Mammary epithelial cell (primary cell): ENCODE measurements around the gene RASSF4.

Experiments
- CTCF ChIP-seq, 2 donors: IDR thresholded peaks in 1 of 2; conservative IDR thresholded peaks in 1 of 2; 2 replicates each; pipeline ENCODE4 v1.5.1; 2011 to 2012; ENCODE audit warnings: inconsistent platforms in 2 of 2, low read length in 2 of 2, mild to moderate bottlenecking in 2 of 2, control low read depth in 1 of 2, low read depth in 1 of 2; ENCODE audit not compliant: insufficient read depth in 1 of 2; ENCODE audit errors: extremely low read depth in 1 of 2
- EZH2 ChIP-seq: IDR thresholded peaks from 2 replicates; pipeline ENCODE4 v1.6.1; 2012; ENCODE audit warnings: low read length, inconsistent platforms, borderline replicate concordance

GRCh38 chr10:44932517-44933450, 26.8 kb upstream of the RASSF4 start:
- TF ChIP-seq CTCF (conservative IDR thresholded peaks at IDR 0.05 in 1 of 2, IDR thresholded peaks at IDR 0.05 in 1 of 2; ENCODE audit: extremely low read depth in 1 of 2, insufficient read depth in 1 of 2, low read depth in 1 of 2, low read length in 2 of 2) (peak; percentile 95 to 99), EZH2 (no peak)
